NCI-H1105 treated with DMSO at 0.1 percent for 48 hours (cell line): ENCODE measurements around the gene LIME1.

Experiments
- DNase-seq: peaks from one replicate; lab custom pipeline; 2025; lab: John Stamatoyannopoulos, UW

Gene LIME1

GRCh38 chr20:63739130-63740069, 2.9 kb downstream of the LIME1 start, which contains the start of gene SLC2A4RG:
SLC2A4RG (plus strand) TSS chr20:63739776; CDS start chr20:63739913, 137 bp downstream.
- peak; percentile 46 for DNase-seq

- DNase-seq: no peak
Observed at GRCh38 chr20:63740070-63740626, 3.7 kb downstream of the LIME1 start.

GRCh38 chr20:63740627-63741353, 4.3 kb downstream of the LIME1 start:
- peak; percentile 69 for DNase-seq

GRCh38 chr20:63741354-63741675, 4.9 kb downstream of the LIME1 start:
- DNase-seq: no peak

- DNase-seq: no peak
Observed at GRCh38 chr20:63741676-63742380, 5.4 kb downstream of the LIME1 start.

- DNase-seq: no peak
Observed at GRCh38 chr20:63742381-63743024, 6.0 kb downstream of the LIME1 start.

- DNase-seq: no peak
Observed at GRCh38 chr20:63743210-63743970, 6.9 kb downstream of the LIME1 start.

GRCh38 chr20:63744158-63744557, 7.7 kb downstream of the LIME1 start:
- DNase-seq: no peak

GRCh38 chr20:63744574-63745423, 8.3 kb downstream of the LIME1 start:
- no peak for DNase-seq

- no peak for DNase-seq
Observed at GRCh38 chr20:63745424-63745805, 9.0 kb downstream of the LIME1 start.

- DNase-seq: no peak
Observed at GRCh38 chr20:63745961-63746731, 9.7 kb downstream of the LIME1 start.

- DNase-seq: no peak
Observed at GRCh38 chr20:63746751-63747315, 10.4 kb downstream of the LIME1 start.

GRCh38 chr20:63747622-63748069, 11.2 kb downstream of the LIME1 start:
- DNase-seq: no peak

GRCh38 chr20:63748070-63748933, 11.8 kb downstream of the LIME1 start:
- DNase-seq: no peak

- DNase-seq: no peak
Observed at GRCh38 chr20:63748934-63749270, 12.4 kb downstream of the LIME1 start.

GRCh38 chr20:63749597-63750508, 13.4 kb downstream of the LIME1 start:
- DNase-seq: no peak
